ENCODE measurements around the gene TLCD5.

TLCD5 gene

GRCh38 chr11:120375076-120375475 lies 50.0 kb downstream of the TLCD5 start:
- no peak overlapping the region for H3K4me3 ChIP-seq (ENCODE audit: low read length)
- no peak for DNase-seq (ENCODE audit: low read depth)
- TF ChIP-seq, protein P1, sequence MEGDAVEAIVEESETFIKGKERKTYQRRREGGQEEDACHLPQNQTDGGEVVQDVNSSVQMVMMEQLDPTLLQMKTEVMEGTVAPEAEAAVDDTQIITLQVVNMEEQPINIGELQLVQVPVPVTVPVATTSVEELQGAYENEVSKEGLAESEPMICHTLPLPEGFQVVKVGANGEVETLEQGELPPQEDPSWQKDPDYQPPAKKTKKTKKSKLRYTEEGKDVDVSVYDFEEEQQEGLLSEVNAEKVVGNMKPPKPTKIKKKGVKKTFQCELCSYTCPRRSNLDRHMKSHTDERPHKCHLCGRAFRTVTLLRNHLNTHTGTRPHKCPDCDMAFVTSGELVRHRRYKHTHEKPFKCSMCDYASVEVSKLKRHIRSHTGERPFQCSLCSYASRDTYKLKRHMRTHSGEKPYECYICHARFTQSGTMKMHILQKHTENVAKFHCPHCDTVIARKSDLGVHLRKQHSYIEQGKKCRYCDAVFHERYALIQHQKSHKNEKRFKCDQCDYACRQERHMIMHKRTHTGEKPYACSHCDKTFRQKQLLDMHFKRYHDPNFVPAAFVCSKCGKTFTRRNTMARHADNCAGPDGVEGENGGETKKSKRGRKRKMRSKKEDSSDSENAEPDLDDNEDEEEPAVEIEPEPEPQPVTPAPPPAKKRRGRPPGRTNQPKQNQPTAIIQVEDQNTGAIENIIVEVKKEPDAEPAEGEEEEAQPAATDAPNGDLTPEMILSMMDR (IDR thresholded peaks at IDR 0.05; ENCODE audit: insufficient read depth, low read depth, low read length, missing control alignments), result no peak

DNA sequence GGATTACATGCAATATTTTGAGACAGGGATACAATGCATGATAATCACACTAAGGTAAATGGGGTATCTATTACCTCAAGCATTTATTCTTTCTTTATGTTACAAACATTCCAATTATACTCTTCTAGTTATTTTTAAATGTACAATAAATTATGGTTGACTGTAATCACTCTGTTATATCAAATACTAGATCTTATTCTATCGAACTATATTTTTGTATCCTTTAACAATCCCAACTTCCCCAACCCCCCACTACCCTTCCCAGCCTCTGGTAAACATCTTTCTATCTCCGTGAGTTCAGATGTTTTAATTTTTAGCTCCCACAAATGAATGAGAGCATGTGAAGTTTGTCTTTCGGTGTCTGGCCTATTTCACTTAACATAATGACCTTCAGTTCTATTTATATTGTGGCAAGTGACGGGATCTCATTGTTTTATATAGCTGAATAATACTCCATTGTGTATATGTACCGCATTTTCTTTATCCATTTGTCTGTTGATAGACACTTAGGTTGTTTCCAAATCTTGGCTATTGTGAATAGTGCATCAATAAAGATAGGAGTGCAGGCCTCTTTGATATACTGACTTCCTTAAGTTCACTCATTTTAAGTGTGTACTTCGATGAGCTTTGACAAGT lies 51.6 kb downstream of the TLCD5 start:
- DNase-seq (ENCODE audit: low read depth), result no peak
- TF ChIP-seq, protein P1 (IDR thresholded peaks at IDR 0.05; ENCODE audit: insufficient read depth, low read depth, low read length, missing control alignments), result no peak
- H3K4me3 ChIP-seq (ENCODE audit: low read length), result no peak overlapping the region

DNA sequence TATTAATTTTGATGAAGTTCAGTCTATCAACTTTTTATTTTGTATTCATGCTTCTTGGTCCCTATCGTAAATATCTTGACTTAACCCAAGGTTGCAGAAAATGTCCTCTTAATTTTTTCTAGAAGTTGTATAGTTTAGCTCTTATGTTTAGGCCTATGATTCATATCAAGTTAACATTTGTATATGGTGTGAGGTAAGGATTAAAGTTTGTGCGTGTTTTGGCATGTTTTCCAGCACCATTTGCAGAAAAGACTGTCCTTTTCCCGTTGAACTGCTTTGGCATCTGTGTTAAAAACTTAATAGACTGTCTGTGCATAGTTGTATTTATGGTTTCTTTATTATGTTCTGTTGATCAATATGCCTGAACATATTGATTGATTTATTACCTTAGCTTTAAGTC lies 53.4 kb downstream of the TLCD5 start:
- peak; percentile 72 for DNase-seq (ENCODE audit: low read depth)
- TF ChIP-seq, protein P1 (IDR thresholded peaks at IDR 0.05; ENCODE audit: insufficient read depth, low read depth, low read length, missing control alignments), result no peak
- H3K4me3 ChIP-seq (ENCODE audit: low read length), result no peak overlapping the region

DNA sequence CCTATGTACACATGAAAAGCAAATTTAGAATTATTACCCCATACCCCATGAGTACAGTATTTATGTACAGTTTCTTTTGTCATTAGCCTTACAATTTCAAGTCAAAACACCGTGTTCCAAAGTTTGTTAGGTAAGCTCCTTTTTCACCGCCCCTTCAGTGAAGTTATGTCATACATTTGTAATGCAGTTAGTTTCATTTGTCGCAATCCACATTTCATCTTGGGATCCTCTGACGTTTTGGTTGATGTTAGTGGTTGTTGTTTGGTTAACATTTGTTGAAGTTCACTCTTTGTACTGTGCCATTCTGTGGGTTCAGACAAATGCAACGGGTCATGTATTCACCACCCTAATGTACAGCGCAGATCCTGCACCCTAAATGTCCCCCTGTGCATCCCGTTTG lies 56.3 kb downstream of the TLCD5 start:
- TF ChIP-seq, protein P1 (IDR thresholded peaks at IDR 0.05; ENCODE audit: insufficient read depth, low read depth, low read length, missing control alignments), result no peak
- peak; percentile 48 for DNase-seq (ENCODE audit: low read depth)

More for the DNA sequence above, 56.3 kb downstream of the TLCD5 start:
- H3K4me3 ChIP-seq (ENCODE audit: low read length), result no peak overlapping the region
